DND-41 (cell line): ENCODE data around the gene CTSE.

Experiments
- ATAC-seq: fragments of 200-7000 bp; cut with Tn5 transposase; 3 replicates; pipeline ENCODE4 v1.9.1; 2021; ENCODE audit warnings: low read depth; ENCODE audit not compliant: insufficient read depth
- DNase-seq: peaks from one replicate; pipeline ENCODE4 v3.0.0-alpha.2; 2020
- H2AFZ ChIP-seq: 2 replicates; pipeline ENCODE4 v1.6.0; 2012; ENCODE audit warnings: low read depth, low read length
- H3K27ac ChIP-seq: 2 replicates; pipeline ENCODE4 v1.5.1; 2012; ENCODE audit warnings: low read length, inconsistent platforms
- H3K27me3 ChIP-seq: fragments of 200-600 bp; sonication (generic); 2 replicates; pipeline ENCODE4 v1.6.0; 2012; ENCODE audit warnings: low read length, mild to moderate bottlenecking, inconsistent platforms; ENCODE audit not compliant: insufficient read depth, poor library complexity
- H3K36me3 ChIP-seq: 2 replicates; pipeline ENCODE4 v1.5.1; 2012; ENCODE audit warnings: low read length, inconsistent platforms; ENCODE audit not compliant: insufficient read depth
- H3K4me1 ChIP-seq: 2 replicates; pipeline ENCODE4 v1.5.1; 2012; ENCODE audit warnings: mild to moderate bottlenecking, low read length; ENCODE audit not compliant: insufficient read depth
- H3K4me2 ChIP-seq: 2 replicates; pipeline ENCODE4 v1.6.0; 2012; ENCODE audit warnings: mild to moderate bottlenecking, moderate library complexity, low read length, inconsistent platforms; ENCODE audit not compliant: insufficient read depth
- H3K4me3 ChIP-seq, 2 experiments: fragments of 200-600 bp in 1 of 2; shearing (Covaris generic) in 1 of 2; 2 replicates each; pipeline ENCODE4 v1.5.1; 2012 to 2016; ENCODE audit warnings: inconsistent platforms in 2 of 2, low read length in 2 of 2, mild to moderate bottlenecking in 2 of 2, low read depth in 1 of 2, moderate library complexity in 1 of 2
- H3K79me2 ChIP-seq: 2 replicates; pipeline ENCODE4 v1.6.0; 2012; ENCODE audit warnings: low read length, inconsistent platforms; ENCODE audit not compliant: insufficient read depth
- H3K9ac ChIP-seq: 2 replicates; pipeline ENCODE4 v1.6.0; 2012; ENCODE audit warnings: low read depth, mild to moderate bottlenecking, inconsistent platforms, low read length, moderate library complexity
- H3K9me3 ChIP-seq: 2 replicates; pipeline ENCODE4 v1.5.1; 2012; ENCODE audit warnings: low read length, moderate library complexity, mild to moderate bottlenecking, inconsistent platforms; ENCODE audit not compliant: insufficient read depth, severe bottlenecking
- H4K20me1 ChIP-seq: 2 replicates; pipeline ENCODE4 v1.6.0; 2012; ENCODE audit warnings: low read length; ENCODE audit not compliant: insufficient read depth
- CTCF ChIP-seq: IDR thresholded peaks from 2 replicates; pipeline ENCODE4 v1.5.1; 2012; ENCODE audit warnings: borderline replicate concordance, low read length, moderate library complexity, mild to moderate bottlenecking; ENCODE audit not compliant: poor library complexity, severe bottlenecking; ENCODE audit errors: extremely low read depth
- EZH2 ChIP-seq: IDR thresholded peaks from 3 replicates; pipeline ENCODE4 v1.6.1; 2012; ENCODE audit warnings: borderline replicate concordance, low read depth, mild to moderate bottlenecking, moderate library complexity, low read length, inconsistent platforms; ENCODE audit not compliant: severe bottlenecking

Gene CTSE

GRCh38 chr1:205978676-205979075, 45.0 kb downstream of the CTSE start:
- Histone ChIP-seq H3K9me3 (no peaks in the 10 kb centered on the region), H4K20me1 (peaks cover 4% of the 10 kb centered on the region; the same call in 1 of the 2 replicates), H3K9ac (no peak overlapping the region), H3K4me3 (no peak overlapping the region), H3K4me1 (no peaks in the 10 kb centered on the region), H3K27ac (no peak overlapping the region), H3K4me2 (no peak overlapping the region), H2AFZ (no peak overlapping the region), H3K79me2 (no peaks in the 10 kb centered on the region), H3K36me3 (no peaks in the 10 kb centered on the region), H3K27me3 (no peaks in the 10 kb centered on the region)
- no peak for TF ChIP-seq EZH2
- no peak for TF ChIP-seq CTCF
- DNase-seq (no peak), ATAC-seq (no peak)

GRCh38 chr1:205977402-205978014, 46.2 kb downstream of the CTSE start:
- no peaks in the 10 kb centered on the region for H3K79me2 ChIP-seq
- DNase-seq: peak; percentile 71

GRCh38 chr1:205976708-205977401, 46.8 kb downstream of the CTSE start:
- no peak for DNase-seq
- Histone ChIP-seq H3K4me3 (no peak overlapping the region), H2AFZ (no peak overlapping the region), H3K4me1 (no peaks in the 10 kb centered on the region), H3K36me3 (no peaks in the 10 kb centered on the region), H3K79me2 (no peaks in the 10 kb centered on the region), H3K27ac (no peak overlapping the region), H4K20me1 (peaks cover 16% of the 10 kb centered on the region; the same call in 1 of the 2 replicates), H3K9ac (no peak overlapping the region), H3K4me2 (no peak overlapping the region), H3K9me3 (no peaks in the 10 kb centered on the region), H3K27me3 (no peaks in the 10 kb centered on the region)
- TF ChIP-seq CTCF (no peak), EZH2 (no peak)
- ATAC-seq: no peak

More at GRCh38 chr1:205977402-205978014, 46.2 kb downstream of the CTSE start:
- H2AFZ ChIP-seq: no peak overlapping the region
- H3K9ac ChIP-seq: no peak overlapping the region
- ATAC-seq: peak; percentile 91
- no peaks in the 10 kb centered on the region for H3K9me3 ChIP-seq
- H3K36me3 ChIP-seq: no peaks in the 10 kb centered on the region
- H3K4me2 ChIP-seq: no peak overlapping the region
- TF ChIP-seq EZH2 (no peak), CTCF (peak; percentile 98)
- no peaks in the 10 kb centered on the region for H3K27me3 ChIP-seq
- H3K4me3 ChIP-seq: no peak overlapping the region
- no peak overlapping the region for H3K27ac ChIP-seq
- H4K20me1 ChIP-seq: peaks cover 16% of the 10 kb centered on the region; the same call in 1 of the 2 replicates
- no peaks in the 10 kb centered on the region for H3K4me1 ChIP-seq
